H9 (cell line): ENCODE measurements around the gene PHACTR1. TPM values are rescaled to one million over a fixed set of nuclear protein-coding genes. Genes with fewer than 3 reads are reported as not detected.

Experiments used
- DNase-seq: peaks from one replicate; pipeline ENCODE4 v3.0.0-alpha.2; 2017
- H2AFZ ChIP-seq: one replicate; pipeline ENCODE4 v1.6.1; 2013; ENCODE audit warnings: mild to moderate bottlenecking, low read length, control low read depth, moderate library complexity
- H2AK5ac ChIP-seq: 2 replicates; pipeline ENCODE4 v1.6.1; 2013; ENCODE audit warnings: low read length, control low read depth, mixed read lengths; ENCODE audit not compliant: insufficient read length
- H2BK120ac ChIP-seq: one replicate; pipeline ENCODE4 v1.6.1; 2013; ENCODE audit warnings: low read depth, mild to moderate bottlenecking, low read length, control low read depth, inconsistent platforms; ENCODE audit not compliant: poor library complexity, severe bottlenecking
- H2BK12ac ChIP-seq: 2 replicates; pipeline ENCODE4 v1.6.1; 2013; ENCODE audit warnings: low read length, control low read depth, mixed read lengths, low read depth; ENCODE audit not compliant: insufficient read length
- H2BK15ac ChIP-seq: 2 replicates; pipeline ENCODE4 v1.6.1; 2013; ENCODE audit warnings: low read depth, low read length, control low read depth
- H2BK20ac ChIP-seq: one replicate; pipeline ENCODE4 v1.6.1; 2013; ENCODE audit warnings: low read depth, mild to moderate bottlenecking, low read length, control low read depth, inconsistent platforms; ENCODE audit not compliant: poor library complexity, severe bottlenecking
- H2BK5ac ChIP-seq: 2 replicates; pipeline ENCODE4 v1.6.1; 2013; ENCODE audit warnings: low read length, control low read depth, mixed read lengths; ENCODE audit not compliant: insufficient read length
- H3K14ac ChIP-seq: 2 replicates; pipeline ENCODE4 v1.6.1; 2013; ENCODE audit warnings: low read length, control low read depth; ENCODE audit not compliant: insufficient read depth
- H3K18ac ChIP-seq: 2 replicates; pipeline ENCODE4 v1.6.1; 2013; ENCODE audit warnings: low read depth, mild to moderate bottlenecking, mixed read lengths, low read length, control low read depth; ENCODE audit not compliant: insufficient read length
- H3K23ac ChIP-seq: 2 replicates; pipeline ENCODE4 v1.6.1; 2013; ENCODE audit warnings: low read length, control low read depth, mixed read lengths, low read depth; ENCODE audit not compliant: insufficient read length
- H3K23me2 ChIP-seq: 2 replicates; pipeline ENCODE4 v1.6.1; 2013; ENCODE audit warnings: low read depth, mild to moderate bottlenecking, mixed read lengths, low read length, control low read depth; ENCODE audit not compliant: insufficient read length, poor library complexity, severe bottlenecking
- H3K27ac ChIP-seq: 2 replicates; pipeline ENCODE4 v1.5.1; 2013; ENCODE audit warnings: low read length, control low read depth, mixed read lengths, low read depth; ENCODE audit not compliant: insufficient read length
- H3K27me3 ChIP-seq: 2 replicates; pipeline ENCODE4 v1.6.1; 2013; ENCODE audit warnings: low read length, control low read depth, inconsistent platforms; ENCODE audit not compliant: insufficient read depth
- H3K4ac ChIP-seq: 2 replicates; pipeline ENCODE4 v1.6.1; 2013; ENCODE audit warnings: low read depth, mild to moderate bottlenecking, control low read depth, inconsistent platforms, low read length, moderate library complexity
- H3K4me1 ChIP-seq: 2 replicates; pipeline ENCODE4 v1.6.1; 2013; ENCODE audit warnings: low read length, control low read depth, inconsistent platforms; ENCODE audit not compliant: insufficient read depth
- H3K4me2 ChIP-seq: 2 replicates; pipeline ENCODE4 v1.6.1; 2013; ENCODE audit warnings: low read length, control low read depth, mixed read lengths; ENCODE audit not compliant: insufficient read length, insufficient read depth
- H3K56ac ChIP-seq: 2 replicates; pipeline ENCODE4 v1.6.1; 2013; ENCODE audit warnings: low read depth, mild to moderate bottlenecking, mixed read lengths, low read length, control low read depth; ENCODE audit not compliant: insufficient read length
- H3K79me1 ChIP-seq: 2 replicates; pipeline ENCODE4 v1.6.1; 2013; ENCODE audit warnings: low read depth, mild to moderate bottlenecking, moderate library complexity, low read length, control low read depth, inconsistent platforms; ENCODE audit not compliant: insufficient read depth, poor library complexity, severe bottlenecking
- H3K79me2 ChIP-seq: 2 replicates; pipeline ENCODE4 v1.6.1; 2013; ENCODE audit warnings: low read length, control low read depth, inconsistent platforms; ENCODE audit not compliant: insufficient read depth
- H3K9ac ChIP-seq: 2 replicates; pipeline ENCODE4 v1.6.1; 2013; ENCODE audit warnings: low read length, control low read depth, mixed read lengths; ENCODE audit not compliant: insufficient read length; ENCODE audit errors: extremely low read depth
- H3K9me3 ChIP-seq: one replicate; pipeline ENCODE4 v1.6.1; 2013; ENCODE audit warnings: low read depth, low read length, inconsistent platforms; ENCODE audit not compliant: control insufficient read depth
- H3T11ph ChIP-seq: one replicate; pipeline ENCODE4 v1.6.1; 2013; ENCODE audit warnings: mild to moderate bottlenecking, low read length, control low read depth, inconsistent platforms
- H4K20me1 ChIP-seq: one replicate; pipeline ENCODE4 v1.6.1; 2013; ENCODE audit not compliant: control insufficient read depth, insufficient read length, insufficient read depth
- H4K5ac ChIP-seq: 2 replicates; pipeline ENCODE4 v1.6.1; 2013; ENCODE audit warnings: low read depth, mild to moderate bottlenecking, mixed read lengths, low read length, control low read depth; ENCODE audit not compliant: insufficient read length
- H4K8ac ChIP-seq: replicated peaks from 2 replicates; pipeline ENCODE4 v1.6.1; 2013; ENCODE audit warnings: low read length, control low read depth, mixed read lengths, low read depth; ENCODE audit not compliant: insufficient read length
- H4K91ac ChIP-seq: 2 replicates; pipeline ENCODE4 v1.6.1; 2013; ENCODE audit warnings: low read depth, mild to moderate bottlenecking, moderate library complexity, mixed read lengths, low read length, control low read depth; ENCODE audit not compliant: insufficient read length
- H3K27ac Mint-ChIP-seq, 3 experiments: 2 replicates in 2 of 3; 3 replicates in 1 of 3; pipeline ENCODE4 v1.8.0; 2020 to 2021; ENCODE audit warnings: mixed read lengths in 3 of 3, mild to moderate bottlenecking in 1 of 3, moderate library complexity in 1 of 3
- H3K27me3 Mint-ChIP-seq: 2 replicates; pipeline ENCODE4 v1.8.0; 2021; ENCODE audit warnings: low read depth, mild to moderate bottlenecking, moderate library complexity, mixed read lengths
- H3K36me3 Mint-ChIP-seq, 3 experiments: 2 replicates in 2 of 3; 3 replicates in 1 of 3; pipeline ENCODE4 v1.8.0; 2020 to 2021; ENCODE audit warnings: low read depth in 3 of 3, mixed read lengths in 3 of 3; ENCODE audit not compliant: insufficient read depth in 1 of 3
- H3K4me1 Mint-ChIP-seq, 2 experiments: 2 replicates each; pipeline ENCODE4 v1.8.0; 2020; ENCODE audit warnings: mixed read lengths in 2 of 2
- H3K4me3 Mint-ChIP-seq, 2 experiments: 2 replicates in 1 of 2; 3 replicates in 1 of 2; pipeline ENCODE4 v1.8.0; 2020 to 2021; ENCODE audit warnings: mild to moderate bottlenecking in 2 of 2, mixed read lengths in 2 of 2, moderate library complexity in 1 of 2
- H3K9me3 Mint-ChIP-seq, 2 experiments: 2 replicates in 1 of 2; 3 replicates in 1 of 2; pipeline ENCODE4 v1.8.0; 2020; ENCODE audit warnings: mild to moderate bottlenecking in 2 of 2, mixed read lengths in 2 of 2, moderate library complexity in 1 of 2
- CTCF ChIP-seq: fragments of 200-600 bp; sonication (generic); conservative IDR thresholded peaks from 3 replicates; pipeline ENCODE4 v1.8.0; 2021; ENCODE audit warnings: antibody characterized with exemption, mild to moderate bottlenecking
- WGBS: extraction: QIAGEN DNeasy Blood & Tissue Kit; methylation state at CpG from one replicate; pipeline ENCODE4 v1.1.7; 2013; ENCODE audit warnings: missing lambda C conversion rate, low lambda C conversion rate, mixed read lengths; ENCODE audit not compliant: insufficient read length; ENCODE audit errors: extremely low coverage; 5-methylcytosine and 5-hydroxymethylcytosine counted together
- total RNA-seq: library from RNA; stranded (reverse); gene quantifications from 2 replicates; pipeline ENCODE4 v1.2.1, GENCODE V29; 2021

Gene PHACTR1
- total RNA-seq, 1 experiment from 2014 or later = 15.9 TPM

- Histone ChIP-seq H4K20me1 (no peaks in the 10 kb centered on the region), H3T11ph (no peak overlapping the region), H3K9me3 (no peaks in the 10 kb centered on the region), H4K8ac (no peak overlapping the region), H2BK5ac (no peak overlapping the region), H4K91ac (no peak overlapping the region), H3K18ac (no peak overlapping the region), H3K23ac (no peak overlapping the region), H3K4ac (no peak overlapping the region), H3K4me2 (peak overlapping the region; percentile 20), H2AK5ac (no peak overlapping the region), H2AFZ (no peak overlapping the region), H2BK15ac (no peak overlapping the region), H2BK12ac (no peak overlapping the region), H3K79me1 (no peaks in the 10 kb centered on the region), H3K4me1 (peaks cover 14% of the 10 kb centered on the region), H3K14ac (no peak overlapping the region), H3K56ac (no peak overlapping the region), H3K27me3 (no peaks in the 10 kb centered on the region), H3K23me2 (no peaks in the 10 kb centered on the region), H3K79me2 (no peaks in the 10 kb centered on the region), H3K27ac (no peak overlapping the region), H2BK20ac (no peak overlapping the region), H3K9ac (no peak overlapping the region), H2BK120ac (no peak overlapping the region), H4K5ac (no peak overlapping the region)
- peaks cover 0 to 2% (median 0%) of the 10 kb centered on the region in 3 experiments; a peak in 1 of 7 replicates for H3K36me3 Mint-ChIP-seq
- no peak overlapping the region for H3K4me3 Mint-ChIP-seq
- no CpG with 5 or more reads among the region's 6 CpGs for WGBS
- no peaks in the 10 kb centered on the region for H3K9me3 Mint-ChIP-seq
- DNase-seq = no peak
- no peaks in the 10 kb centered on the region for H3K27me3 Mint-ChIP-seq
- peaks cover 32 to 34% of the 10 kb centered on the region in 2 experiments for H3K4me1 Mint-ChIP-seq
- no peak for TF ChIP-seq CTCF
- H3K27ac Mint-ChIP-seq = no peak overlapping the region
Observed at GRCh38 chr6:12851123-12851695, 134.6 kb downstream of the PHACTR1 start.
